CD4-positive, alpha-beta T cell treated with Interleukin-21 for 1 hour (primary cell): ENCODE measurements around the gene FOXN1.

ENCODE experiments used
- DNase-seq: peaks from one replicate; pipeline ENCODE4 v3.0.0-alpha.2; 2020

The FOXN1 gene

DNA sequence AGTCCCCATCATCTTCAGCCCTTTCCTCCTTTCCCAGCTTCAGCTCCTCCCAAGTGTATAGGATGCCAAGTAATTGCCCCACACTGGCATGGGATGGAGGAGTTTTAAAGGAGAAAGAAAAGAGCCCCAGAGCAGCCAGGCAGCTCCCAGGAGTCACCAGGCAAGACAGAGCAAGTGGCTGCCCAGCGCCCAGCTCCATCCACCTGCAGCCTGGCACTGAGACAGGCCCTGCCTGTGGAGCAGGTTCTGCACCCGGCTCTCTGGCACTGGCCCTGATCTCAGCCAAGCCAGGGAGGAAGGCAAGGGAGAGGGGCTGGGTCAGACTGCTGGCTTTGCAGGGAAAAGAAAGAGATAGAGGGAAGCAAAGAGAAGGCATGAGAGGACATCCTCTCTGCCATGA is 21.7 kb downstream of the FOXN1 start:
- no peak for DNase-seq

DNA sequence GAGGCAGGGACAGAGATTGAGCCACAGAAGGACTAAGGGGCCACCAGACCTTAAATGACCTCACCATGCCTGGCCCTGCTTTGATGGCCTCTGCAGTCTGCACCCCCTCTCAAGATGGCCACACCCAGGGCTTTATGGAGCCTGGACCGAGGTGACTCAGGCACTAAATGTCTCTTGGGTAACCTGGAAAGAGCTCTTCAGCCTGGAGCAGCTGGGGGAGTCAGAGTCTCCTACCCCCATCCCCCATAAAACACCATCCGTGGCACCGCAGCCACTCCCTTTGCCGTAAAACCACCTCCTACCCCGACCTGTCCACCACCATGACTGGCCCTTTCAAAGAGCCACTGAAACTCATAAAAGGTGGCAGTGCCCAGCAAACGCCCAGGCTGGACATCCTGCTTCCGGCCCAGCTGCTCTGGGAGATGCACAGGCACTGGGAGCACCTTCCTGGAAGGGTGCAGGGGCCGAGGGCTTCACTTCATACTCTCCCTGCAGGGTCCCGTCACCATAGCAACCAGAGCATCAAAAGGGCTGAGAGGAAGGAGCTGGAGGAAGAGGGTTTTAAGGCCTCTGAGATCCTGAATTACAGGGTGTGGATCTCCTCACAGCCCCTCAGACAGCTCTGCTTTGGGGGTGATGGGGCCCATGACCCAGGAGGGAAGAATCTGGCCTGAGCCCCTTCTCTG is 22.3 kb downstream of the FOXN1 start:
- DNase-seq: no peak

DNA sequence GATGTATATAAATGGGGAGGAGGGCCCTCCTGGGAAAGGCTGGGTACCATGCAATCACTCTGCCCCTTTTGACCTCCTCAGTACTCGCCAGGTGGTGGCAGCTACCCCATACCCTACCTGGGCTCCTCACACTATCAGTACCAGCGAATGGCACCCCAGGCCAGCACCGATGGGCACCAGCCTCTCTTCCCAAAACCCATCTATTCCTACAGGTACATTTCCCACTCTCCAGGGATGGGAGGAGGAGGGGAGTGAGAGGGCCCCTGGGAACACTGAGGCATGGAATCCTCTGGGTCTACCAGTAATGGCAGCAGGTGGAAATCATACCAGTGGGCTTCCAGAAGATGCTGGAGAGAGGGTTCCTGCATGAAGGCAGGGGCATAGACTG is 22.9 kb downstream of the FOXN1 start:
- DNase-seq: no peak

DNA sequence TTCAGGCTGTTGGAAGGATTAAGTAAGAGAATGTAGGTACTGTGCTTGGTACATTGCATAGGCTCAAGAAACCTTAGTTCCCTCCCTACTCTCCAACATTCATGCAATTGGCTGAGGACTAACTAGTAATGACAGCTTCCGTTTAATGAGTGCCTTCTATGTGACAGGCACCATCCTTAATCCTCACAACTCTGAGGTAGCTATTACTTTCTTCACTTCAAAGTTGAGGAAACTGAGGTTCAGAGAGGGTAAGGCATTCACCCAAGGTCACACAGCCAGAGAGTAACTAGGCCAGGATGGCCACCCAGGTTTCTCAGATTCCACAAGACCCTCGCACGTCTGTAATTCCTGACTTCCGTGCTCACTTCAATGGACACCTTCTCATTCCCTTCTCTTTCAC is 24.1 kb downstream of the FOXN1 start:
- DNase-seq: no peak

DNA sequence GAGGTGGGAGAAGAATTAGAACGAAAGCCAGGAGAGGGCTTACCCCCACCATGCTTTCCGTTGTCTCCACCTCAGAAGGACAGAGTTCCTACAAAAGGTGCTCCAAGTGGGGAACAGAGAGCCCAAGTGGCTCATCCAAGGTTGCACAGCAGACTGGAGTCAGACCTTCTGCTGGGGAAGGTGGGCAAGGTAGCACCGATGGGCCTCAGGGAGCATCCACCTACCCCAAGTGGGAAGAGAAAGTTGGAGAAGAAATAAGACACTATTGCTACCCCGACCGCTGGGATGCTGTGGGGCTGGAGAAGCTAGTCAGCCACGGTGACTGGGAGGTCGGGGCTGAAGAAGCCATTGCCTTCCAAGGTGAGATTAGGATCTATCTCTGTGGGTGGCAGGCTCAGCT is 24.8 kb downstream of the FOXN1 start:
- DNase-seq: no peak

DNA sequence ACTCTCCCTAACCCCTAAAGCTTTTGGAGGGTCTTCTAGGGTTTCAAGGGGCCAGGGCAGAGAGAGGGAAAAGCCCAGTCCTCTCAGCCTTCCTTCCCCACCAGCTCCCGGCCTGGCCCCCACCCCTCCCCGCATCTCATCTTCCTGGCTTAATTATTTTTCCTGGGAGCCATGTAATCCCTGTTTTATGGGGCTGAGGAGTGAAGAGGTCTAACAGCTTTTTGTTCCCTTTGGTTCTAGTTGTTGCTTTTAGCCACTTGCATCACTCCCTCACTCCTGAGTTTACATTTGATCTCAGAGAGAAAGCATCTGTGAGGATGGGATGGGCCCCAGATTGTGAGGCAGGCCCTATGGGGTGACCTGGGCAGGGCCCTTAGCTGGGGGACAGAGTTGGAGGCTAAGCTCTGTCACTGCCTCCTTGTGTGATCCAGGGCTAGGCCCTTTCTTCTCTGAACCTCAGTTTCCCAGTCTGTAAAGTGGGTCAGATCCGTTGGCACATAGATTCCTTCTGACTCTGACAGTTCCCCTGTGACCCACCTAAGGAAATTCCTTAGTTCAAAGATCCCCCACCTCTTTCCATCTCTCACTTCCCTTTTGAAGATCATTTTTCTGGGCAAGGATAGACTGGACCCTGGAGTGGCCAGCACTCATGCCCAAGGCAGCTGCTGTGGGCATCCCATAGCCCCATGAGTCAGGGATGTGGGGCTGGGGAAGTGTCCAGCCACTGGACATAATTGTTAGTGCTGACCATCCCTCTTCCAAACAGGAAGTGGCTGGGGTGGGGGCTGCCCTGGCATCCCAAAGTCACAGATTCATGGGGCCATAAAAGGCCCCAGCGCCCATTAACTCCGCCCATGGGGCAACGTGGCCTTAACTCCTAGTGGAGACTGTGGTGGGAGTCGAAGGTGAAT is 26.2 kb downstream of the FOXN1 start:
- no peak for DNase-seq

DNA sequence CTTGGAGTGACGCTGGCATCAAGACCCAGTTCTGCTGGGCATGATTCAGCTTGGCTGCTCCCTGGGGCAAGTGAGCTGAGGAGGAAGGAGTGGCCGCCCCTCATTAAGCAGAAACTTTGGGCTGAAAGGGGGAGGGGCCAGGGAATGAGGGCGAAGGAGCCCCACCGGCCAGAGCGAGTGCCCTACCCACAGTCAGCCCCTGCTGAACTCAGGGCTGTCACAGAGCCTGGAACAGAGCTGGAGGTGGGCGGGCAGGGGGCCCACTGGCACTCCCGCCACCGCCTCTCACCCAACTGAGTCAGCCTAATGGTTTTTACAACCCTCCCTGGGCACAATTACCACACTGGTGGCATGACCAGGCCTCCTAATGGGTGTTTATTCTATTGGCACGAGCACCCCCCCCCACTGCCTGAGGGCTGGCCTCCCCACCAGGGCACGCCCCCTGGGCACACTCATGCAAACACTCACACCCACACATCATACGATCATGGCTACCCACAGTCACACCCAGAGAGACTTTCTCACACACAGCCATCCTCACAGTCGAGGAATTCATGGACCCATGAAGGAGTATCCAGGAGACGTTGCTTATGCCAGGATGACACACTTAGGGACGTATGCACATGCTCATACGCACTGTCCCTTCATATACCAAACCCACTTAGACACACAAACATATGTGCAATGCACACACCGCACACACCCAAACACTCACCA is 27.1 kb downstream of the FOXN1 start:
- DNase-seq: no peak

DNA sequence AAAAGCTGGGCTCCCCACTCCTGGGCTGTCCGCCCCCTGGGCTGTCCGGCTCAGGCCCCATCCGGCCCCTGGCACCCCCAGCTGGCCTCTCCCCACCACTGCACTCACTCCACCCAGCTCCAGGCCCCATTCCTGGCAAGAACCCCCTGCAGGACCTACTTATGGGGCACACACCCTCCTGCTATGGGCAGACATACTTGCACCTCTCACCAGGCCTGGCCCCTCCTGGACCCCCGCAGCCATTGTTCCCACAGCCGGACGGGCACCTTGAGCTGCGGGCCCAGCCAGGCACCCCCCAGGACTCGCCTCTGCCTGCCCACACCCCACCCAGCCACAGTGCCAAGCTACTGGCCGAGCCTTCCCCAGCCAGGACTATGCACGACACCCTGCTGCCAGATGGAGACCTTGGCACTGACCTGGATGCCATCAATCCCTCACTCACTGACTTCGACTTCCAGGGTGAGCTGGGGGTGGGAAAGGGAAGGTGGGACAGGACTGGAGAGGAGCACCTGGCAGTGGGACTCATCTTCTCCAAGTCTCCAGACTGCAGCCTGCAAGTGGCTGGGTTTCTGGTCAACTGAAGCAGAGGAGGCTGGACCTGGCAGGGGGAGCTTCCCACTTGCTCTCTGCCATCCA is 28.7 kb downstream of the FOXN1 start:
- DNase-seq: no peak

DNA sequence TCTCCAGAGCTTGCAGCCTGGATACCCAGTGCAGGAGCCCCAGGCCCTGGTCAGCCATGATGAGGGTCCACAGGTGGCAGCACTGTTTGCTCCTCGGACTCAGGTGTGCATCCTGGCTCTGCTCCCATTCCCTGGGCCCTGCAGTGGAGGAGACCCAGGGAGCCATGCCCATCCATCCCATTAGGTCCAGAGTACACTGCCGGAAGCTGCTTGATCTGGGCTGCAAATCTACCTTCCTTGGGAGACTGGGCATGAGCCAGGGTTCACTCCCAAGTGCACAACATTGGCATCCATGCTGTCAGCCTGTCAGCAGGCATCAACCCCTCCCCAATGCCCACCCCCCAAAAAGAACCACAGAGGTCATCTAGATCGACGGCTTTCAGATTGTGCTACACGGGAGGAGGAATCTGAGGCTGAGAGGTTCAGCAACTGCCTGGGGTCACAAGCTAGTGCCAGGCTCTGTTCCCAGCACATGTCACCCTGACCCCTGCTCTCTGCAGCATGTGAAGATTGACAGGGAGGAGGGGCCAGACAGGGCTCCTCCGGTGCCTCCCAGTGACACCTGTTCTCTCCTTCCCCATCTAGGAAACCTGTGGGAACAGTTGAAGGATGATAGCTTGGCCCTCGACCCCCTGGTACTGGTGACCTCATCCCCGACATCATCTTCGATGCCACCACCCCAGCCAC is 30.5 kb downstream of the FOXN1 start:
- no peak for DNase-seq

DNA sequence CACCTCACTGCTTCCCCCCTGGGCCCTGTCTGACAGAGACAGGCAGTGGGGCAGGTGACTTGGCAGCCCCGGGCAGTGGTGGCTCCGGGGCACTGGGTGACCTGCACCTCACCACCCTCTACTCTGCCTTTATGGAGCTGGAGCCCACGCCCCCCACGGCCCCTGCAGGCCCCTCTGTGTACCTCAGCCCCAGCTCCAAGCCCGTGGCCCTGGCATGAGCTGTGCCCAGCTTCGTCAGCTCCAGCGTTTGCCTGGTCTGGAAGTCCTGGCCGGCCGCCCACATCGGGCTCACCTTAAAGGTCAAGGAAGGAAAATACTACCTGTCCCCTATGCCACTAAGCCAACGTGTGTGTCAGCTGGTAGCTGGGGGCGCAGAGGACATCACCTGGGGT is 31.1 kb downstream of the FOXN1 start:
- no peak for DNase-seq

DNA sequence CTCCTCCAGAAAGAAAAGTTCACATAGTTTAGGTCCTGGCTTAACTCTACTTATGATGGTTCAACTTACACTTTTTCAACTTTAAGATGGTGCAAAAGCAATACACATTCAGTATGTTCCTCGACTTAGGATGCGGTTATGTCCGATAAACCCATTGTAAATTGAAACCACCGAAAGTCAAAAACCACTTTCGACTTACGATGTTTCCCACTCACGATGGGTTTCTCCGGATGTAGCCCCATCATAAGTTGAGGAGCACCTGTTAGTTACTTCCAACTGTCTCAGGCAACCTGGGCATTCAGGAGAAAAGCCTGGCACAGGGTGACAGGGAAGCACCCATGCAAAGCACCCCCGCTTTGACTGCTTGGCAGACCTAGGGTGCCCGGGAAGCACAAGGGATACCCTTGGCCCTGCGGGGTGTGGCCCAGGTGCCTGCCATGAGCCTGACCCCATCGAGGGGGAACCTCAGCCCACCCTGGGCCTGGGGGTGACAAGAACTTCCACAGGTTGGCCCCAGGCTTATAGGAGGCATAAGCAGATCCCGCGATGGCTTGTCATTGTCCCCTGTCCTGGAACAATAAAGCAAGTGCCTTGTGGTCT is 32.2 kb downstream of the FOXN1 start:
- DNase-seq: no peak

DNA sequence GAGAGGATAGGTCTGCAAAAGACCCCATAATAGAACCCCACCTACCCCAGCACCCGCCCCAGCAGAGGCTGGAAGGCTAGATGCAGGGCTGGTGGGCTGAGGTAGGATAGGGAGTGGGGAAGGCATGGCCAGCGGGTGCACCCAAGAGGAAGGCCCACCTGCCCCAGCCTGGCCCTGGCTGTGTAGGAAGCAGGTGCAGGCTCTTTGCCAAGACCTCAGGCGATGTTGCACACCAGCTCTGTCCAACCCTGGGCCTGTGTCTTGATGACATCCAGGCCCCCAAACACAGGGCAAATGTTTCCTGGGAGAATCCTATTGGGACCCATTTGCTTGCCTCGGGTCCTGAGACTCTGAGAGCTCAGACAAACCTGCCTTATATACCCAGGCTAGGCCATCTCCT is 34.1 kb downstream of the FOXN1 start:
- no peak for DNase-seq

DNA sequence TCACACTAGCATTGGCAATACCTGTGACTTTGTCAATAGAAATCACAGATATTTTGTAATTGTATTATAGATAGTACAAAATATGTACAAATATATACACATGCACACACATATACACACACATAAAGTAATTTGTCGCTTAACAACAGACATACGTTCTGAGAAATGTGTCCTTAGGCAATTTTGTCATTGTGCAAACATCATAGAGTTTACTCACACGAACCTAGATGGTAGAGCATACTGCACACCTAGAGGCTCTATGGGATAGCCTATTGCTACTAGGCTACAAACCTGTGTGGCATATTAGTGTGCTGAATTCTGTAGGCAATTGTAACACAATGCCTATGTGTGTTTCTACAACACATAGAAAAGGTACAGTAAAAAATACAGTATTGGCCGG is 35.3 kb downstream of the FOXN1 start:
- DNase-seq: no peak

DNA sequence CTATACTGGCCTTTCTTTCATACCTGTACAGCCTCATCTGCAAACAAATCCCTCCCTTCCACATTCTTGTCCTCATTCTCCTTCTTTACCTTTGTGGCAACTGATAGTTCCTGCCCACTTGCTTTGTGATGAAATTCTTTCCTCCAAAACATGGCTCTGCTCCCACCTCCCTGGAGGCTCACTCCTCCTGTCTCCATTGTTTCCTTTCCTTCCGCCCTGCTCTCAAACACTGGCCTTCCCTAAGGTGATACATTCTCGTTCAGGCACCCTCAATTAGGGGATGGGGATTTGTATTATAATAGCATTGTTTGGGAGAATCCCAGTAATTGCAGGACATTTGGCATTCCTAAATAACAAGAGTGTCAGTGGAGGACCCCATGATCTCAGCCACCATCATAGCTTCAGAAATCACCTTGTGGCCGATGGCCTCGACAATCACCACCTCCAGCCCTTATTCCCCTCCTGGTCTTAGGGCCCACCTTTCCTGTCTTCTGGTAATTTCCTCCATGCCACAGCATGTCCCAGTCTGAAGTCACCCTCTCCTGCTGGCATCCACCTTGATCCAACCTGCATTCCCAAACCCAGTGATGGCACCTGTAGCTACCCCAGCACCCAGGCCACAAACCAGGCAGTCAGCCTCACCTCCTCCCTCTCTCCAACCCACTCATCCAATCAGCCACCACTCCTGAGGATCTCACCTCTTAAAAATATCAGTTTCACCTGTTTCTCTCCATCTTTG is 38.4 kb downstream of the FOXN1 start:
- no peak for DNase-seq

DNA sequence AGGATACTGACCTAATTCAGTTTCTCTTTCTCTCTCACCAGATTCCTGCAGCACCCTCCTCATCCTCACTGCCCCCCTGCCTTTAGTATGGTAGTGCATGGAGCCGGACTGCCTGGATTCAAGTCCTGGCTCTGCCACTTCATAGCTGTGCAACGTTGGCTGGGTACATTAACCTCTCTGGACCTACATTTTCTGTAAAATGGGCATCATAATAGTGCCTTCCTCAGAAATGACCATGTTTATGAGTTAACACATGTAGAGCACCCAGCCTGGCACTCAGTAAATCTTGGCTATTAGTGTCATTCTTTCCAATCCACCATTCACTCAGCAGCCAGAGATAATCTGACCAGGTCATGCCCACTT is 39.0 kb downstream of the FOXN1 start:
- DNase-seq: no peak

DNA sequence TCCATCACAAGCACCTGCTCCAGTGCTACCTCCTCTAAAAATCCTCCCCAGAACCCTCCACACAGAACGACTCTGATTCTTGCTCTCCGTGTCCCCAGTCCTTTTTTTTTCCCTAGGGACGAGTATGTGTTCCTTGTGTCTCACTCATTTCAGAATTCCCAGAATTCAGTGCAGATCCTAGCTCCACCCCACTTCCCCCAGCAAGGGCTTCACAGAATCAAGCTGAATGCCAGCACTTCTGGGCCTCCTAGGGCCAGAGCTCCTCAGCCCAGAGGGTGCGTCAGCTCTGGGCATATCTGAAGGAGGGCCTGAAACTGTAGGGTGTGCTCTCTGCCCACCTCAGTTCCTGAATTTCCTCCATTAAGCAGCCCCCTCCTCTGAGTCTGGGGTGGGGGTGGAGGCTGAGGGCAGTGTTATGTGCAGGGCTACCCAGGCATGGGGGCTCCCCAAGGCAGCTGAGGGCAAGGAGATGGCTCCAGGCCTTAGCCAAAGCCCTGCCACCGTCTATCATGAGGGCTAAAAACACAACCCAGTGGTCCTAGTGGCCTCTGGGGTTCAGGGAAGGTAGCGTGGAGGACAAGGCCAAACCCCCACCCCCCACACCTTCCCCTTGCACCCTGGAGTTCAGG is 39.8 kb downstream of the FOXN1 start:
- DNase-seq: no peak

DNA sequence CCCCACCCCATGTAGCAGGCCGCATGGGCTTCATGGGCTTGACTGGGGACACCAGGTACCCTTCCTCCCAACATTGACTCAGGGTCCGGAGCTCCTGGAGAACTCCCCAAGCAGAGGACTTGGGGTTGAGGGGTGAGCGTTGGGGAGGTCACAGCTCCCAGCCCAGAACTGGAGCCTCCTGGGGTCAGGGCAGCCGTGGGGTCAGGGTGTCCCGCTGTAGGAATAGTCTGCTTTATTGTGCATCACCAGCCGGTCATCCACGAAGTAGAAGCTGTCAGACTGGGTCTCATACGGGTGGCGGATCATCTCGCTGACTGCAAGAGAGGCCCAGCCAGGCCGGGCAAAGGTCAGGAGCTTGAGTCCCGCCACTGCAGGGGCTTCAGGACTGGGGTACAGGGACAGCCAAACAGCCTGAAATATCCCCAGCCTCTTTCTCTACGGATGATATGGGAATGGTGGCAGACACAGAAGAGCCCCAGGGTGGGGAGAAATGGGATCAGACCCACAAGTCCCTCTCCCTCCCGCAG is 41.0 kb downstream of the FOXN1 start:
- DNase-seq: no peak

DNA sequence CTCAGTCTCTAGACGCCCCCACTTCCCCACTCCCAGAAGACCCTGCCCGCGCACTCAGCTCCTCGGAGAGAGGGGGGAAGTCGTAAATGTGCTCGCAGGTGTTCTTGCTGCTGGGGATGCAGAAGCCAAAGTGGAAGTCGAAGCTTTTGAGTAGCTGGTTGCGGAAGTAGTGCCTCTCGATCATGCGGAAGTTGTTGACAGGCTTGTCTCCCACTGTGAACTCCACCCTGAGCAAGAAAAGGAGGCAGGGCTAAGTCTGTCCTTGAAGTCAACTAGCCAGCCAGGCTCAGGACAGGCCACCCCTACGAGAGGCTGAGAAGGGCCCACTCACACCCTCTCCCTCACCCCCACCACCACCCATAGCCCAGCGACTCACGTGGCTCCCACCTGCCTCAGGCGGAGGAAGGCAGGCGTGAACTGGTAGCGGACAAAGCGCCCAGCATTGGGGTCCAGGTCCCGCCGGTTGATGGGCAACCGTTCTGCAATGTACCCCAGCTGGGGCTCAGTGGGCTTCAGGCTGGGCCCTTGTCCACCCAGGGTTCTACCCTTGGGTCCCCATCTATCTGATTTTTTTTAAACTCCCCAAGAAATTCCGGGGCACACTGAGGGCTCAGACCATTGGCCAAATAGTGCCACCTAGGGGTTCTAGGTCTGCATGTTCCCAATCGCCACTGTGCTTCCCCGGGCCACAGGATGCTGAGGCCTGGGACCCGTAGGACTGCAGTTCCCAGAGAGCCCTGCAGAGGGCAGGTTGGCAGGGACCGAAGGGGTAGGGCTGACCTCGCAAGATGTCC is 41.7 kb downstream of the FOXN1 start:
- peak; percentile 75 for DNase-seq

DNA sequence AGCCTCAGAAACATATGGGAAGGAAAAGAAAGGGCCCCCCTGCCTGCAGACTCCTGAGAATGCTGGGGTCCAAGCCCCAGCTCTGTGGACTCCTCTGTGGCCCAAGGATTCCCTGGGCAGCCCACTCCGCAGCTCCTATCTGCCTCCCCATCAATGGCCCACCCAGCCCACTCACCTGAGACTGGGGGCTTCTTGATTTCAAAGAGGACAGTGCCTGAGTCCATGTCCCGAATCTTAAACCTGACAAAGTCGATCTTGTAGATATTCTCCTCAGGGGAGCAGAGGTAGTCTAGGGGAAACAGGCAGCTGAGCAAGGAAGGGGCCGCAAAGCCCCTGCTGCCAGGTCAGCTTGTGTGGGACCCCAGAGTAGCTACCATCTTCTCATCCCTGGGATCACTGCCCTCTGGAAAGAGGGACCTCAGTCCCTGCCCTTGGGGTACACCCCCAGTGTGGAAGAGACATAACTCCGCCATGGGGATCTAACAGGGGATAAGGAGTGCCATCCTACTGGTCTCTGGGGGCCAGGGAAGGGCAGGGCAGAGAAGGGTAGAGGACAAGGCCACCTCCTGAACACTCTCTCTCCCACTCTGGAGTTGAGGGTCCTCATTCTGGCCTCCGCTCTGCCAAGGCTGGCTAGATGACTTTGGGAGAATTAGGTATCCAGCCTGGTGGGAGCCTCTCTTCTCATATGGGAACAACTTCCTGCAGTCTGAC is 42.4 kb downstream of the FOXN1 start:
- no peak for DNase-seq
